Measurements from ENCODE around the gene DOCK9. TPM values are rescaled to one million over a fixed set of nuclear protein-coding genes. Genes with fewer than 3 reads are reported as not detected.

Gene DOCK9
- total RNA-seq, 6 donors from 2014 or later: 155 to 284 (median 170) TPM

GRCh38 chr13:98803111-98803561, 174.7 kb downstream of the DOCK9 start:
- no peaks in the 10 kb centered on the region for H3K27me3 ChIP-seq
- no peak for DNase-seq
- TF ChIP-seq EP300 (IDR thresholded peaks at IDR 0.05) (no peak), POLR2AphosphoS5 (IDR thresholded peaks at IDR 0.05) (no peak), POLR2A (IDR thresholded peaks at IDR 0.05) (no peak), CTCF (IDR thresholded peaks at IDR 0.05) (no peak)
- no peaks in the 10 kb centered on the region for H3K9me3 ChIP-seq
- H3K27ac ChIP-seq: no peak overlapping the region
- peaks cover 0 to 94% (median 46%) of the 10 kb centered on the region in 4 donors for H3K36me3 ChIP-seq
- no peak overlapping the region for H3K4me3 ChIP-seq
- 91 to 97% methylated on average over 6 to 7 of the region's 7 CpGs for WGBS, 2 donors
- H3K4me1 ChIP-seq: no peaks in the 10 kb centered on the region
- ATAC-seq (ENCODE audit: low FRiP score in 2 of 2): no peak

GRCh38 chr13:98802559-98802958, 175.3 kb downstream of the DOCK9 start:
- no peaks in the 10 kb centered on the region for H3K9me3 ChIP-seq
- DNase-seq: no peak
- H3K4me1 ChIP-seq: no peaks in the 10 kb centered on the region
- no peak for TF ChIP-seq EP300 (IDR thresholded peaks at IDR 0.05)
- TF ChIP-seq CTCF (IDR thresholded peaks at IDR 0.05): no peak
- no peak for TF ChIP-seq POLR2AphosphoS5 (IDR thresholded peaks at IDR 0.05)
- TF ChIP-seq POLR2A (IDR thresholded peaks at IDR 0.05): no peak
- no peak for ATAC-seq (ENCODE audit: low FRiP score in 2 of 2)
- no peaks in the 10 kb centered on the region for H3K27me3 ChIP-seq
- H3K27ac ChIP-seq: no peak overlapping the region
- WGBS, 2 donors: 92 to 96% methylated on average over 4 of the region's 4 CpGs
- no peak overlapping the region for H3K4me3 ChIP-seq
- H3K36me3 ChIP-seq: peaks cover 0 to 94% (median 47%) of the 10 kb centered on the region in 4 donors

- 82 to 83% methylated on average over 10 of the region's 10 CpGs for WGBS, 2 donors
- ATAC-seq (ENCODE audit: low FRiP score in 2 of 2): peak in 1 of 2 donors; percentile 37
These were observed 176.0 kb downstream of the DOCK9 start for GRCh38 chr13:98801626-98802418.

GRCh38 chr13:98800078-98800477, 177.8 kb downstream of the DOCK9 start:
- peak in 1 of 2 donors; percentile 61 for DNase-seq
- Histone ChIP-seq H3K4me3 (no peak overlapping the region), H3K36me3 (peaks cover 9 to 94% (median 56%) of the 10 kb centered on the region in 4 donors), H3K4me1 (no peaks in the 10 kb centered on the region), H3K27me3 (no peaks in the 10 kb centered on the region), H3K27ac (no peak overlapping the region), H3K9me3 (no peaks in the 10 kb centered on the region)
- ATAC-seq (ENCODE audit: low FRiP score in 2 of 2): no peak
- no peak for TF ChIP-seq POLR2AphosphoS5 (IDR thresholded peaks at IDR 0.05)
- no peak for TF ChIP-seq CTCF (IDR thresholded peaks at IDR 0.05)
- TF ChIP-seq POLR2A (IDR thresholded peaks at IDR 0.05): no peak
- no peak for TF ChIP-seq EP300 (IDR thresholded peaks at IDR 0.05)
- 86 to 100% methylated on average over 2 to 14 of the region's 14 CpGs for WGBS, 2 donors

More at GRCh38 chr13:98801626-98802418, 176.0 kb downstream of the DOCK9 start:
- H3K4me3 ChIP-seq: no peak overlapping the region
- TF ChIP-seq EP300 (IDR thresholded peaks at IDR 0.05) (no peak), POLR2AphosphoS5 (IDR thresholded peaks at IDR 0.05) (no peak), CTCF (IDR thresholded peaks at IDR 0.05) (no peak), POLR2A (IDR thresholded peaks at IDR 0.05) (no peak)
- H3K27ac ChIP-seq: no peak overlapping the region
- peaks cover 2 to 94% (median 49%) of the 10 kb centered on the region in 4 donors for H3K36me3 ChIP-seq
- H3K4me1 ChIP-seq: no peaks in the 10 kb centered on the region
- no peaks in the 10 kb centered on the region for H3K27me3 ChIP-seq
- DNase-seq: no peak
- no peaks in the 10 kb centered on the region for H3K9me3 ChIP-seq

Measured in upper lobe of left lung (tissue), 6 donors.